Parathyroid adenoma (tissue), 2 donors: Measurements from ENCODE around the gene CCDC83.

ENCODE experiments used
- H2AFZ ChIP-seq: fragments of 300-600 bp; sonication (generic); one replicate; pipeline ENCODE4 v1.7.0; 2017; ENCODE audit warnings: antibody characterized with exemption, mild to moderate bottlenecking
- H3K27ac ChIP-seq: fragments of 300-600 bp; sonication (generic); one replicate; pipeline ENCODE4 v1.7.0; 2017
- H3K27me3 ChIP-seq: fragments of 300-600 bp; sonication (generic); one replicate; pipeline ENCODE4 v1.7.0; 2017; ENCODE audit warnings: low read length; ENCODE audit not compliant: control insufficient read depth, insufficient read depth
- H3K36me3 ChIP-seq: fragments of 300-600 bp; sonication (generic); one replicate; pipeline ENCODE4 v1.7.0; 2017; ENCODE audit warnings: low read length; ENCODE audit not compliant: control insufficient read depth, insufficient read depth
- H3K4me1 ChIP-seq: fragments of 300-600 bp; sonication (generic); one replicate; pipeline ENCODE4 v1.7.0; 2017; ENCODE audit warnings: control low read depth
- H3K4me2 ChIP-seq: fragments of 300-600 bp; sonication (generic); one replicate; pipeline ENCODE4 v1.7.0; 2017; ENCODE audit warnings: low read length
- H3K4me3 ChIP-seq: fragments of 300-600 bp; sonication (generic); one replicate; pipeline ENCODE4 v1.7.0; 2017; ENCODE audit warnings: low read depth, low read length
- H3K79me2 ChIP-seq: fragments of 300-600 bp; sonication (generic); one replicate; pipeline ENCODE4 v1.7.0; 2017; ENCODE audit warnings: control low read depth
- H3K9ac ChIP-seq: fragments of 300-600 bp; sonication (generic); one replicate; pipeline ENCODE4 v1.7.0; 2017; ENCODE audit warnings: mild to moderate bottlenecking
- H3K9me3 ChIP-seq: fragments of 300-600 bp; sonication (generic); one replicate; pipeline ENCODE4 v1.7.0; 2017; ENCODE audit warnings: low read length; ENCODE audit not compliant: control insufficient read depth
- CTCF ChIP-seq: fragments of 300-600 bp; sonication (generic); IDR thresholded peaks from one replicate; pipeline ENCODE4 v1.7.0; 2017; ENCODE audit warnings: antibody characterized with exemption, mild to moderate bottlenecking
- donor health status: primary hyperparathyroidism.

CCDC83 gene

DNA sequence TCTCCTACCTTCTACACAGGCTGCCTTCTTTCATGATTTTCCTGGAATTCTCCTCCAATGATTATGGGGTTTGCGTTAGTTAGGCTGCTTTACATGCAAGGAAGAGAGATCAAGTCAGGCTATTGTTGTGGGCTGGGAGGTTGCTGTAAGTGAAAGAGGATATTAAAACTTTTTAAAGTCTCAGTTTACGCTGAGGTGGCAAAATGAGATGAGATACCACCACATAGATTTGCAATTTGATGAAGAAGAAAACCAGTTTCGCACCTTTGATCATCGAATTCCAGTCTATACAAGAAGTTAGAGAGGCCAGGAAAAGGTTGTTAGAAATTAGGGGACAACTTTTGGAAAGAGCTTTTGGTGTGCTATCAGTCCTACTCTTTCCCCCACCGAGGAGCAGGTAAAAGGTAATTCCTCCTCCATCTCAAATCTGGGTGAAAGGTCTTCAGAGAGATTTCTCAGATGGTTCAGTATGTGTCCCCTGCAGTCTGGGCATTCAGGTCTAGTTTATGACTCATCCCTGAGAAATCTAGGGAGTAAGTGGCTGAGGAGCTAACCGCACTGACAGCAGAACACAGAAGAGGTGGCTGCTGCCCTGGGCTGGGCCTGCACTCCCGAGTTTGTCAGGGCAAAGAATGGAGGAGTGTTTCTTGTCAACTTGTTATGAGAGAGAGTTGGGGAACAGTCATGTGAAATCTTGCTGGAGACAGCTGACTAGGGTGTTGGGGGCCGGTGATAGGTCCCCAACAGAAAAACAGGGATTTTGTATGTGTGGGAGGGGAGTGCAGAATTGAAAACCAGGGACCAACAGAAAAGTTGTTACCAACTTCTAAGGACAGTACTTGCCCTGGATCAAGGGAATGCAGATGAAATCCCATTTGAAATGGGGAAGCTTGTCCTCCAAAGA is 34.7 kb downstream of the CCDC83 start:
- no peaks in the 10 kb centered on the region for H3K36me3 ChIP-seq
- H3K4me3 ChIP-seq = no peak overlapping the region
- no peaks in the 10 kb centered on the region for H3K4me1 ChIP-seq
- H3K9me3 ChIP-seq = no peaks in the 10 kb centered on the region
- no peak overlapping the region for H3K4me2 ChIP-seq
- H3K27ac ChIP-seq = no peak overlapping the region
- no peak for TF ChIP-seq CTCF
- no peaks in the 10 kb centered on the region for H3K27me3 ChIP-seq
- no peak overlapping the region for H3K9ac ChIP-seq
- H3K79me2 ChIP-seq = no peaks in the 10 kb centered on the region
- peak overlapping the region; percentile 38 for H2AFZ ChIP-seq

DNA sequence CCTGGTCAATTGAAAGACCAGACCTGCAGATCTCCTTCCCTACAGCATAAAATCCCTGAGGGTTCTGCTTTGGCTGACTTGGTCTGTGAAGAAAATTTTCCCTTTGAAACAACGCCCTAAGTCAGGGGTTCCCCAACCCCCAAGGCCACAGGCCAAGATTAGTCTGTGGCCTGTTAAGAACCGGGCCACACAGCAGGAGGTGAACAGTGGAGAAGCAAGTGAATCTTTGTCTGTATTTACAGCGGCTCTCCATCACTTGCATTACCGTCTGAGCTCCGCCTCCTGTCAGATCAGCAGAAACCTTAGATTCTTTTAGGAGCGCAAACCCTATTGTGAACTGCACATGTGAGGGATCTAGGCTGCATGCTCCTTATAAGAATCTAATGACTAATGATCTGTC is 38.2 kb downstream of the CCDC83 start:
- no peaks in the 10 kb centered on the region for H3K4me1 ChIP-seq
- H3K9ac ChIP-seq = no peak overlapping the region
- H3K27me3 ChIP-seq = no peaks in the 10 kb centered on the region
- no peak overlapping the region for H2AFZ ChIP-seq
- no peaks in the 10 kb centered on the region for H3K79me2 ChIP-seq
- no peaks in the 10 kb centered on the region for H3K9me3 ChIP-seq
- no peak for TF ChIP-seq CTCF
- no peak overlapping the region for H3K27ac ChIP-seq
- H3K4me3 ChIP-seq = no peak overlapping the region
- no peaks in the 10 kb centered on the region for H3K36me3 ChIP-seq
- H3K4me2 ChIP-seq = no peak overlapping the region

DNA sequence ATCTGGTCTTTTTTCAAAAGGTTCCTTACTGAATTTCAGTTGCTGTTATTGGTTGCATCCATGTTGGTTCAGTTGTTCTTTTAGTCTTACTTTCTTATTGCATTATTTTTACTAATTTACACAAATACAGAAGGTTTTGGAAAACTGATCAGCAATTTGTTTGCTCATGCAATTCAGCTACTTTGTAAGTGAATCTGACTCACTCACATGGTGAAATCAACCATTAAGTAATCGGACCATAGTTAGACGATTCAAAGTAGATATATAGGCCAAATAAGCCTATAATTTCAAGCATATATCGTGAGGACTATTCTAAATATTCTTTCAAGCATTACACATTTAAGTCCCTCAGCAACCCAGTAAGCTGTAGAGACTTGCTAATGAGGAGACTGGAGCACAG is 41.7 kb downstream of the CCDC83 start:
- Histone ChIP-seq H3K9me3 (no peaks in the 10 kb centered on the region), H3K4me1 (no peaks in the 10 kb centered on the region), H3K36me3 (no peaks in the 10 kb centered on the region), H3K27me3 (no peaks in the 10 kb centered on the region), H3K4me3 (no peak overlapping the region), H3K27ac (no peak overlapping the region), H2AFZ (no peak overlapping the region), H3K9ac (no peak overlapping the region), H3K79me2 (no peaks in the 10 kb centered on the region), H3K4me2 (no peak overlapping the region)
- no peak for TF ChIP-seq CTCF

GRCh38 chr11:85898456-85898855 is 43.3 kb downstream of the CCDC83 start:
- no peaks in the 10 kb centered on the region for H3K79me2 ChIP-seq
- no peaks in the 10 kb centered on the region for H3K9me3 ChIP-seq
- H3K4me1 ChIP-seq = no peaks in the 10 kb centered on the region
- no peak for TF ChIP-seq CTCF
- H3K4me3 ChIP-seq = no peak overlapping the region
- no peak overlapping the region for H3K4me2 ChIP-seq
- H3K27ac ChIP-seq = no peak overlapping the region
- H3K9ac ChIP-seq = no peak overlapping the region
- H2AFZ ChIP-seq = no peak overlapping the region
- H3K36me3 ChIP-seq = no peaks in the 10 kb centered on the region
- H3K27me3 ChIP-seq = no peaks in the 10 kb centered on the region

- Histone ChIP-seq H3K9me3 (no peaks in the 10 kb centered on the region), H3K4me3 (no peak overlapping the region), H2AFZ (no peak overlapping the region), H3K36me3 (no peaks in the 10 kb centered on the region), H3K27ac (no peak overlapping the region), H3K27me3 (no peaks in the 10 kb centered on the region), H3K9ac (no peak overlapping the region), H3K4me1 (no peaks in the 10 kb centered on the region), H3K79me2 (no peaks in the 10 kb centered on the region), H3K4me2 (no peak overlapping the region)
- TF ChIP-seq CTCF = no peak
Measured at GRCh38 chr11:85902353-85902752, 47.2 kb downstream of the CCDC83 start.
